Astrocyte (in vitro differentiated cells and primary cell): Measurements from ENCODE around the gene ARMH1. TPM values are rescaled to one million over a fixed set of nuclear protein-coding genes. Genes with fewer than 3 reads are reported as not detected.

Experiments
- DNase-seq: peaks from one replicate; pipeline ENCODE4 v3.0.0-alpha.2; 2010; ENCODE audit warnings: low read depth
- FAIRE-seq: peaks from 2 replicates; lab custom pipeline; 2011; peaks lifted over from hg19 to GRCh38; lab: Jason Lieb, UNC
- H2AFZ ChIP-seq: 2 replicates; pipeline ENCODE4 v1.6.0; 2012; ENCODE audit warnings: low read depth, low read length, inconsistent platforms
- H3K27ac ChIP-seq: 2 replicates; pipeline ENCODE4 v1.5.1; 2011; ENCODE audit warnings: low read depth, low read length, inconsistent platforms
- H3K27me3 ChIP-seq: 2 replicates; pipeline ENCODE4 v1.6.0; 2011; ENCODE audit warnings: low read length, inconsistent platforms; ENCODE audit not compliant: insufficient read depth
- H3K36me3 ChIP-seq: 2 replicates; pipeline ENCODE4 v1.5.1; 2011; ENCODE audit warnings: low read length, inconsistent platforms; ENCODE audit not compliant: insufficient read depth
- H3K4me1 ChIP-seq: 2 replicates; pipeline ENCODE4 v1.5.1; 2011; ENCODE audit warnings: low read length, inconsistent platforms; ENCODE audit not compliant: insufficient read depth
- H3K4me2 ChIP-seq: 2 replicates; pipeline ENCODE4 v1.6.0; 2012; ENCODE audit warnings: low read length, inconsistent platforms
- H3K4me3 ChIP-seq: 2 replicates; pipeline ENCODE4 v1.5.1; 2011; ENCODE audit warnings: low read depth, mild to moderate bottlenecking, low read length, inconsistent platforms; ENCODE audit not compliant: insufficient read depth
- H3K79me2 ChIP-seq: 2 replicates; pipeline ENCODE4 v1.6.0; 2012; ENCODE audit warnings: mild to moderate bottlenecking, low read length, inconsistent platforms; ENCODE audit not compliant: insufficient read depth
- H3K9ac ChIP-seq: 2 replicates; pipeline ENCODE4 v1.6.0; 2012; ENCODE audit warnings: mild to moderate bottlenecking, low read length, inconsistent platforms
- H3K9me3 ChIP-seq: 2 replicates; pipeline ENCODE4 v1.5.1; 2012; ENCODE audit warnings: low read depth, mild to moderate bottlenecking, low read length, inconsistent platforms; ENCODE audit not compliant: insufficient read depth
- H4K20me1 ChIP-seq: 2 replicates; pipeline ENCODE4 v1.6.0; 2012; ENCODE audit warnings: low read length, inconsistent platforms; ENCODE audit not compliant: insufficient read depth
- H3K27ac Mint-ChIP-seq: one replicate; pipeline ENCODE4 v1.8.0; 2021; ENCODE audit warnings: mild to moderate bottlenecking, mixed read lengths; ENCODE audit not compliant: unreplicated experiment
- H3K27me3 Mint-ChIP-seq: one replicate; pipeline ENCODE4 v1.8.0; 2021; ENCODE audit warnings: low read depth, mixed read lengths; ENCODE audit not compliant: unreplicated experiment
- H3K36me3 Mint-ChIP-seq: one replicate; pipeline ENCODE4 v1.8.0; 2021; ENCODE audit warnings: low read depth, mixed read lengths; ENCODE audit not compliant: unreplicated experiment
- H3K4me1 Mint-ChIP-seq: one replicate; pipeline ENCODE4 v1.8.0; 2021; ENCODE audit warnings: low read depth, mixed read lengths; ENCODE audit not compliant: unreplicated experiment
- H3K4me3 Mint-ChIP-seq: one replicate; pipeline ENCODE4 v1.8.0; 2021; ENCODE audit warnings: mild to moderate bottlenecking, moderate library complexity, mixed read lengths; ENCODE audit not compliant: unreplicated experiment
- H3K9me3 Mint-ChIP-seq: one replicate; pipeline ENCODE4 v1.8.0; 2021; ENCODE audit warnings: mild to moderate bottlenecking, mixed read lengths; ENCODE audit not compliant: unreplicated experiment
- EZH2 ChIP-seq: IDR thresholded peaks from 2 replicates; pipeline ENCODE4 v1.6.1; 2012; ENCODE audit warnings: mild to moderate bottlenecking, low read length, inconsistent platforms; ENCODE audit not compliant: insufficient read depth
- total RNA-seq: library from RNA; stranded (reverse); gene quantifications from 2 replicates; pipeline ENCODE4 v1.2.1, GENCODE V29; 2021
- TF ChIP-seq, protein P1 (sequence below): IDR thresholded peaks from 2 replicates; pipeline ENCODE4 v1.5.1; 2011; ENCODE audit warnings: low read depth, mild to moderate bottlenecking, inconsistent platforms, low read length, moderate library complexity; ENCODE audit not compliant: insufficient read depth

The ARMH1 gene
- total RNA-seq, 1 donor from 2014 or later, result 2.5 TPM

DNA sequence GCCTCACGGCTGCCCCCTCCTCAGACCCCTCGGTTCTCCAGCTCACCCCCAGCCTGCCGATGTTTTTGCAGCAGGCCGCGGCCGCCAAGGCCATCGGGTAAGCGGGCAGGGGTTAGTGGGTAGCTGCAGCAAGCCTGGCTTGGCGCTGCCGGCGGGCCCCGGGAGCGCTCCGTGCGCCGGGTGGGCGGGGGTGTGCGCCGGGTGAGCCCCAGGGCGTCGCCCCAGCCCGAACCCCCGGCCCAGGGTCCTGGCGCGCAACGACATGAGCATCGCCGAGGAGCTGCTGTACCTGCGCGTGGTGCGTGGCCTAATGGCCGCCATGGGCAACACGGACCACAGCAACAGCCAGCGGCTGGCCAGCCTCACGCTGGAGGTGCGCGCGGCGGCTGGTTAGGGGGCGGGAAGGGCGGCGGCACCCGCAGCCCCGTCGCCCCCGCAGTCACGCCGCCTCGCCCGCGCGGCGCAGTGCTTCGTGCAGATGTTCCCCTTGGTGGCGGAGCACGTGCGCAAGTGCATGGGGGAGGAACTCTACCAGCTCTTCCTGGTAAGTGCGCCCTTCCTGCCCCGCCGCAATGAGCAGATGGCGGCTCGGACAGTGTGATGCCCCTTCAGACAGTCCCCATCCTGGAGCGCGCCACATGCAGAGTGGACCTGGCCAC is 49.9 kb downstream of the ARMH1 start:
- H3K79me2 ChIP-seq, result no peaks in the 10 kb centered on the region
- H3K27me3 ChIP-seq, result no peaks in the 10 kb centered on the region
- TF ChIP-seq, protein P1, sequence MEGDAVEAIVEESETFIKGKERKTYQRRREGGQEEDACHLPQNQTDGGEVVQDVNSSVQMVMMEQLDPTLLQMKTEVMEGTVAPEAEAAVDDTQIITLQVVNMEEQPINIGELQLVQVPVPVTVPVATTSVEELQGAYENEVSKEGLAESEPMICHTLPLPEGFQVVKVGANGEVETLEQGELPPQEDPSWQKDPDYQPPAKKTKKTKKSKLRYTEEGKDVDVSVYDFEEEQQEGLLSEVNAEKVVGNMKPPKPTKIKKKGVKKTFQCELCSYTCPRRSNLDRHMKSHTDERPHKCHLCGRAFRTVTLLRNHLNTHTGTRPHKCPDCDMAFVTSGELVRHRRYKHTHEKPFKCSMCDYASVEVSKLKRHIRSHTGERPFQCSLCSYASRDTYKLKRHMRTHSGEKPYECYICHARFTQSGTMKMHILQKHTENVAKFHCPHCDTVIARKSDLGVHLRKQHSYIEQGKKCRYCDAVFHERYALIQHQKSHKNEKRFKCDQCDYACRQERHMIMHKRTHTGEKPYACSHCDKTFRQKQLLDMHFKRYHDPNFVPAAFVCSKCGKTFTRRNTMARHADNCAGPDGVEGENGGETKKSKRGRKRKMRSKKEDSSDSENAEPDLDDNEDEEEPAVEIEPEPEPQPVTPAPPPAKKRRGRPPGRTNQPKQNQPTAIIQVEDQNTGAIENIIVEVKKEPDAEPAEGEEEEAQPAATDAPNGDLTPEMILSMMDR, result no peak
- no peak for TF ChIP-seq EZH2
- H3K4me3 ChIP-seq, result no peak overlapping the region
- FAIRE-seq (no peak), DNase-seq (no peak)
- no peaks in the 10 kb centered on the region for H4K20me1 ChIP-seq
- H3K27ac ChIP-seq, result no peak overlapping the region
- Mint-ChIP-seq H3K4me1 (peaks cover 4% of the 10 kb centered on the region), H3K27me3 (no peaks in the 10 kb centered on the region), H3K4me3 (no peak overlapping the region), H3K36me3 (no peaks in the 10 kb centered on the region), H3K27ac (no peak overlapping the region), H3K9me3 (peaks cover 4% of the 10 kb centered on the region)
- H2AFZ ChIP-seq, result no peak overlapping the region
- no peak overlapping the region for H3K9ac ChIP-seq
- no peak overlapping the region for H3K4me2 ChIP-seq
- no peaks in the 10 kb centered on the region for H3K9me3 ChIP-seq
- H3K4me1 ChIP-seq, result no peaks in the 10 kb centered on the region
- H3K36me3 ChIP-seq, result no peaks in the 10 kb centered on the region

DNA sequence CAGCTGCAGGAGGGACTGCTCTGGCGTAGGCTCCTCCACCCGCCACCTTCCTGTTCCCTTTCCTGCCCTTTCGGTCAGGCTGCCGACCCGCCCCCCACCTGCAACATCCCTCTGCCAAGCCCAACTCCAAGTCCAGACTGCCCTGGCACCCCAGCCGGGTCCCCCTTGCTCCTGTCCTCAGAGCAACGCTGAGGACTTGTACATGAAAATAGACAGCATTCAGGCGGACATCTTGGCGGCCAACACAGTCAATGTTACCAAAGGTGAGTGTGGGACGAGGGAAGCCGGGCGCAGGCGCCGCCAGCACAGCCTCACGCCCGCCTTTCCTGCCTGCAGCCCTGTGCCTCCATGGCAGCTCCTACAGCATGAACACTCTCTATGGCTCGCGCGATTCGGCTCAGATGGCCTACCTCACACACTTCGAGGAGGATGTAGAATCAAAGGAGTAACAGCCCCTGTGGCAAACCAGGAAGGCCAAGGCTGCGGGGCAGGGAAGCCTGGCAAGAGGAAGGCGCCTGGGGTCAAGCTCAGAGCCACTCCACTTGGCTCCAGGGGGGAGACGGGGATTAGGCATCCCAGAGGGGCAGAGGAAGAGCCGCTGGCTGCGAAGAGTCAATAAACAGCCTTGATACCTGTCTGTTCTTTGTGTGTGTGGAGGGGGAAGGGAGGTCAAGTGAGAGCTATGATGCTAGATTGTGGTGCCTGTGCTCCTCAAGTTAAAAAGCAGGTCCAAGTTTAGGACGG is 50.6 kb downstream of the ARMH1 start:
- Mint-ChIP-seq H3K36me3 (no peaks in the 10 kb centered on the region), H3K4me1 (peaks cover 4% of the 10 kb centered on the region), H3K9me3 (peaks cover 4% of the 10 kb centered on the region), H3K4me3 (no peak overlapping the region), H3K27me3 (no peaks in the 10 kb centered on the region), H3K27ac (peak overlapping the region; percentile 75)
- no peaks in the 10 kb centered on the region for H3K9me3 ChIP-seq
- no peak for DNase-seq
- no peak overlapping the region for H2AFZ ChIP-seq
- FAIRE-seq, result no peak
- no peaks in the 10 kb centered on the region for H4K20me1 ChIP-seq
- no peak overlapping the region for H3K4me2 ChIP-seq
- H3K4me3 ChIP-seq, result no peak overlapping the region
- TF ChIP-seq, protein P1, result no peak
- no peak for TF ChIP-seq EZH2
- H3K9ac ChIP-seq, result no peak overlapping the region
- H3K4me1 ChIP-seq, result no peaks in the 10 kb centered on the region
- no peak overlapping the region for H3K27ac ChIP-seq
- H3K36me3 ChIP-seq, result no peaks in the 10 kb centered on the region
- no peaks in the 10 kb centered on the region for H3K27me3 ChIP-seq
- no peaks in the 10 kb centered on the region for H3K79me2 ChIP-seq
